HEK293 (cell line): ENCODE data around the gene MLN.

ENCODE experiments used
- CTCF ChIA-PET: fragments of 350-600 bp; formaldehyde crosslinking; extraction: SDS; loops from one replicate; lab custom pipeline; 2021; ENCODE audit warnings: antibody characterized with exemption; lab: Yijun Ruan, JAX
- POLR2A ChIA-PET: fragments of 300-600 bp; formaldehyde crosslinking; extraction: SDS; loops from one replicate; lab custom pipeline; 2020; ENCODE audit warnings: antibody characterized with exemption, inconsistent platforms; lab: Yijun Ruan, JAX
- H3K27ac ChIP-seq: fragments of 200-500 bp; sonication (Bioruptor generic); 2 replicates; pipeline ENCODE4 v1.5.1; 2014; ENCODE audit warnings: low read depth, low read length, control low read depth, inconsistent platforms; ENCODE audit errors: extremely low read depth
- H3K36me3 ChIP-seq, 2 experiments: fragments of 200-500 bp in 1 of 2; sonication (Bioruptor generic) in 1 of 2; 1 replicate in 1 of 2; 2 replicates in 1 of 2; pipeline ENCODE4 v1.5.1; 2014 to 2017; ENCODE audit warnings: inconsistent platforms in 2 of 2, low read length in 2 of 2; ENCODE audit not compliant: control insufficient read depth in 2 of 2, insufficient read depth in 1 of 2
- H3K4me1 ChIP-seq: fragments of 200-500 bp; sonication (Bioruptor generic); 2 replicates; pipeline ENCODE4 v1.5.1; 2014; ENCODE audit warnings: mild to moderate bottlenecking, low read length, inconsistent platforms; ENCODE audit not compliant: control insufficient read depth, insufficient read depth
- H3K4me3 ChIP-seq: 2 replicates; pipeline ENCODE4 v1.5.1; 2011; ENCODE audit warnings: low read depth, mild to moderate bottlenecking, control low read depth, low read length, moderate library complexity
- H3K9me3 ChIP-seq: fragments of 200-500 bp; sonication (Bioruptor generic); 2 replicates; pipeline ENCODE4 v1.5.1; 2014; ENCODE audit warnings: low read depth, low read length, inconsistent platforms; ENCODE audit not compliant: control insufficient read depth, insufficient read depth
- BCL11A ChIP-seq: fragments of 450-650 bp; formaldehyde crosslinking; IDR thresholded peaks from 2 replicates; pipeline ENCODE4 v1.5.1; 2016; ENCODE audit warnings: low read depth, missing biosample characterization, missing genetic modification characterization
- HOXC10 ChIP-seq: sonication (generic); formaldehyde crosslinking; IDR thresholded peaks from 2 replicates; pipeline ENCODE4 v1.8.1; 2023; ENCODE audit warnings: mild to moderate bottlenecking, missing genetic modification reagents
- KLF16 ChIP-seq: fragments of 450-650 bp; formaldehyde crosslinking; IDR thresholded peaks from 2 replicates; pipeline ENCODE4 v1.5.1; 2017; ENCODE audit warnings: missing biosample characterization, missing genetic modification characterization
- KLF9 ChIP-seq: fragments of 450-650 bp; formaldehyde crosslinking; IDR thresholded peaks from 2 replicates; pipeline ENCODE4 v1.5.1; 2016; ENCODE audit warnings: missing biosample characterization, missing genetic modification characterization, low read depth
- SETDB1 ChIP-seq: IDR thresholded peaks from one replicate; pipeline ENCODE4 v1.6.1; 2017; ENCODE audit warnings: mild to moderate bottlenecking, low read length, moderate library complexity, mixed read lengths; ENCODE audit not compliant: insufficient read length
- SP2 ChIP-seq: fragments of 450-650 bp; formaldehyde crosslinking; IDR thresholded peaks from 2 replicates; pipeline ENCODE4 v1.5.1; 2016; ENCODE audit warnings: missing biosample characterization, missing genetic modification characterization
- WT1 ChIP-seq: fragments of 450-650 bp; formaldehyde crosslinking; IDR thresholded peaks from 2 replicates; pipeline ENCODE4 v1.5.1; 2016; ENCODE audit warnings: missing biosample characterization, missing genetic modification characterization
- ZFP37 ChIP-seq: fragments of 450-650 bp; formaldehyde crosslinking; IDR thresholded peaks from 2 replicates; pipeline ENCODE4 v1.5.1; 2016; ENCODE audit warnings: missing biosample characterization, missing genetic modification characterization
- ZNF341 ChIP-seq: fragments of 450-650 bp; formaldehyde crosslinking; IDR thresholded peaks from 2 replicates; pipeline ENCODE4; 2016; ENCODE audit warnings: low read depth, missing biosample characterization, missing genetic modification characterization
- ZNF561 ChIP-seq: fragments of 450-650 bp; IDR thresholded peaks from 2 replicates; pipeline ENCODE4 v1.5.1; 2018; ENCODE audit warnings: missing biosample characterization, missing genetic modification characterization, borderline replicate concordance
- ZNF747 ChIP-seq: fragments of 450-650 bp; formaldehyde crosslinking; IDR thresholded peaks from 2 replicates; pipeline ENCODE4 v1.5.1; 2016; ENCODE audit warnings: missing biosample characterization, missing genetic modification characterization
- ZNF792 ChIP-seq: fragments of 450-650 bp; formaldehyde crosslinking; IDR thresholded peaks from 2 replicates; pipeline ENCODE4 v1.5.1; 2016; ENCODE audit warnings: missing biosample characterization, missing genetic modification characterization
- TF ChIP-seq, protein P1 (sequence below): fragments of 450-650 bp; formaldehyde crosslinking; IDR thresholded peaks from 2 replicates; pipeline ENCODE4 v1.5.1; 2016; ENCODE audit warnings: missing biosample characterization, missing genetic modification characterization
- TF ChIP-seq, protein P2 (sequence below): fragments of 450-650 bp; formaldehyde crosslinking; IDR thresholded peaks from 2 replicates; pipeline ENCODE4 v1.5.1; 2016; ENCODE audit warnings: missing biosample characterization, missing genetic modification characterization, low read depth
- TF ChIP-seq, protein P3 (sequence below): fragments of 450-650 bp; formaldehyde crosslinking; IDR thresholded peaks from 2 replicates; pipeline ENCODE4 v1.5.1; 2016; ENCODE audit warnings: missing biosample characterization, missing genetic modification characterization
- TF ChIP-seq, protein P4 (sequence below): fragments of 450-650 bp; formaldehyde crosslinking; IDR thresholded peaks from 2 replicates; pipeline ENCODE4 v1.5.1; 2017; ENCODE audit warnings: missing biosample characterization, mild to moderate bottlenecking, missing genetic modification characterization, moderate library complexity

The MLN gene

DNA sequence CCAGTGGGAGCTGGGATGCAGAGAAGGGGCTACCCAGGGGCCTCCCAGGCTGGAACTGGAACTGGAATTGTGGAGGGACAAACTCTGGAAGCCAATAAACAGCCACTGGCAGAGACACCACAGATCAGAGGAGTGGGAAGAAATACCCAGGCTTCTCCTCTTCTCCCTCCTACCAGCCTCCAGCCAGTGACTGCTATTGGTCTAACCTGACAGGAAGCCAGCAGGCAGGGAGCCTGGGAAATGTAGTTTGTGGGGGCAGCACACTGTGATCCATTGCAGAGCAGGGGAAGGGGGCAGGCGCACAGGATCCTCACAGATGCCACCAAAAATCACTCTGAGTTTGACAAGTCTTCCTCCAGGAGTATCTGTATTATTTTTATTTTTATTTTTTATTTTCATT is 12.1 kb upstream of the MLN start (continued):
- TF ChIP-seq SP2 (tag by site-specific recombination) (peak; percentile 60), SETDB1 (no peak), ZNF561 (tag by site-specific recombination) (no peak), WT1 (tag by site-specific recombination) (no peak), ZNF792 (tag by site-specific recombination) (no peak), HOXC10 (CRISPR knock-in tag) (no peak), ZNF747 (tag by site-specific recombination) (no peak), BCL11A (tag by site-specific recombination) (no peak), KLF9 (tag by site-specific recombination) (no peak), ZFP37 (no peak)
- TF ChIP-seq, protein P1, sequence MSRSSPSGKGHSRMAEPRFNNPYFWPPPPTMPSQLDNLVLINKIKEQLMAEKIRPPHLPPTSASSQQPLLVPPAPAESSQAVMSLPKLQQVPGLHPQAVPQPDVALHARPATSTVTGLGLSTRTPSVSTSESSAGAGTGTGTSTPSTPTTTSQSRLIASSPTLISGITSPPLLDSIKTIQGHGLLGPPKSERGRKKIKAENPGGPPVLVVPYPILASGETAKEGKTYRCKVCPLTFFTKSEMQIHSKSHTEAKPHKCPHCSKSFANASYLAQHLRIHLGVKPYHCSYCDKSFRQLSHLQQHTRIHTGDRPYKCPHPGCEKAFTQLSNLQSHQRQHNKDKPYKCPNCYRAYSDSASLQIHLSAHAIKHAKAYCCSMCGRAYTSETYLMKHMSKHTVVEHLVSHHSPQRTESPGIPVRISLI (tag by site-specific recombination), result no peak
- TF ChIP-seq, protein P2, sequence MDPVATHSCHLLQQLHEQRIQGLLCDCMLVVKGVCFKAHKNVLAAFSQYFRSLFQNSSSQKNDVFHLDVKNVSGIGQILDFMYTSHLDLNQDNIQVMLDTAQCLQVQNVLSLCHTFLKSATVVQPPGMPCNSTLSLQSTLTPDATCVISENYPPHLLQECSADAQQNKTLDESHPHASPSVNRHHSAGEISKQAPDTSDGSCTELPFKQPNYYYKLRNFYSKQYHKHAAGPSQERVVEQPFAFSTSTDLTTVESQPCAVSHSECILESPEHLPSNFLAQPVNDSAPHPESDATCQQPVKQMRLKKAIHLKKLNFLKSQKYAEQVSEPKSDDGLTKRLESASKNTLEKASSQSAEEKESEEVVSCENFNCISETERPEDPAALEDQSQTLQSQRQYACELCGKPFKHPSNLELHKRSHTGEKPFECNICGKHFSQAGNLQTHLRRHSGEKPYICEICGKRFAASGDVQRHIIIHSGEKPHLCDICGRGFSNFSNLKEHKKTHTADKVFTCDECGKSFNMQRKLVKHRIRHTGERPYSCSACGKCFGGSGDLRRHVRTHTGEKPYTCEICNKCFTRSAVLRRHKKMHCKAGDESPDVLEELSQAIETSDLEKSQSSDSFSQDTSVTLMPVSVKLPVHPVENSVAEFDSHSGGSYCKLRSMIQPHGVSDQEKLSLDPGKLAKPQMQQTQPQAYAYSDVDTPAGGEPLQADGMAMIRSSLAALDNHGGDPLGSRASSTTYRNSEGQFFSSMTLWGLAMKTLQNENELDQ, result no peak
- TF ChIP-seq, protein P3, sequence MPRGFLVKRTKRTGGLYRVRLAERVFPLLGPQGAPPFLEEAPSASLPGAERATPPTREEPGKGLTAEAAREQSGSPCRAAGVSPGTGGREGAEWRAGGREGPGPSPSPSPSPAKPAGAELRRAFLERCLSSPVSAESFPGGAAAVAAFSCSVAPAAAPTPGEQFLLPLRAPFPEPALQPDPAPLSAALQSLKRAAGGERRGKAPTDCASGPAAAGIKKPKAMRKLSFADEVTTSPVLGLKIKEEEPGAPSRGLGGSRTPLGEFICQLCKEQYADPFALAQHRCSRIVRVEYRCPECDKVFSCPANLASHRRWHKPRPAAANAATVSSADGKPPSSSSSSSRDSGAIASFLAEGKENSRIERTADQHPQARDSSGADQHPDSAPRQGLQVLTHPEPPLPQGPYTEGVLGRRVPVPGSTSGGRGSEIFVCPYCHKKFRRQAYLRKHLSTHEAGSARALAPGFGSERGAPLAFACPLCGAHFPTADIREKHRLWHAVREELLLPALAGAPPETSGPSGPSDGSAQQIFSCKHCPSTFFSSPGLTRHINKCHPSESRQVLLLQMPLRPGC (tag by site-specific recombination), result no peak
- TF ChIP-seq, protein P4, sequence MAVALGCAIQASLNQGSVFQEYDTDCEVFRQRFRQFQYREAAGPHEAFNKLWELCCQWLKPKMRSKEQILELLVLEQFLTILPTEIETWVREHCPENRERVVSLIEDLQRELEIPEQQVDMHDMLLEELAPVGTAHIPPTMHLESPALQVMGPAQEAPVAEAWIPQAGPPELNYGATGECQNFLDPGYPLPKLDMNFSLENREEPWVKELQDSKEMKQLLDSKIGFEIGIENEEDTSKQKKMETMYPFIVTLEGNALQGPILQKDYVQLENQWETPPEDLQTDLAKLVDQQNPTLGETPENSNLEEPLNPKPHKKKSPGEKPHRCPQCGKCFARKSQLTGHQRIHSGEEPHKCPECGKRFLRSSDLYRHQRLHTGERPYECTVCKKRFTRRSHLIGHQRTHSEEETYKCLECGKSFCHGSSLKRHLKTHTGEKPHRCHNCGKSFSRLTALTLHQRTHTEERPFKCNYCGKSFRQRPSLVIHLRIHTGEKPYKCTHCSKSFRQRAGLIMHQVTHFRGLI (tag by site-specific recombination), result no peak
- TF ChIP-seq, all 188 proteins: peak for 7

DNA sequence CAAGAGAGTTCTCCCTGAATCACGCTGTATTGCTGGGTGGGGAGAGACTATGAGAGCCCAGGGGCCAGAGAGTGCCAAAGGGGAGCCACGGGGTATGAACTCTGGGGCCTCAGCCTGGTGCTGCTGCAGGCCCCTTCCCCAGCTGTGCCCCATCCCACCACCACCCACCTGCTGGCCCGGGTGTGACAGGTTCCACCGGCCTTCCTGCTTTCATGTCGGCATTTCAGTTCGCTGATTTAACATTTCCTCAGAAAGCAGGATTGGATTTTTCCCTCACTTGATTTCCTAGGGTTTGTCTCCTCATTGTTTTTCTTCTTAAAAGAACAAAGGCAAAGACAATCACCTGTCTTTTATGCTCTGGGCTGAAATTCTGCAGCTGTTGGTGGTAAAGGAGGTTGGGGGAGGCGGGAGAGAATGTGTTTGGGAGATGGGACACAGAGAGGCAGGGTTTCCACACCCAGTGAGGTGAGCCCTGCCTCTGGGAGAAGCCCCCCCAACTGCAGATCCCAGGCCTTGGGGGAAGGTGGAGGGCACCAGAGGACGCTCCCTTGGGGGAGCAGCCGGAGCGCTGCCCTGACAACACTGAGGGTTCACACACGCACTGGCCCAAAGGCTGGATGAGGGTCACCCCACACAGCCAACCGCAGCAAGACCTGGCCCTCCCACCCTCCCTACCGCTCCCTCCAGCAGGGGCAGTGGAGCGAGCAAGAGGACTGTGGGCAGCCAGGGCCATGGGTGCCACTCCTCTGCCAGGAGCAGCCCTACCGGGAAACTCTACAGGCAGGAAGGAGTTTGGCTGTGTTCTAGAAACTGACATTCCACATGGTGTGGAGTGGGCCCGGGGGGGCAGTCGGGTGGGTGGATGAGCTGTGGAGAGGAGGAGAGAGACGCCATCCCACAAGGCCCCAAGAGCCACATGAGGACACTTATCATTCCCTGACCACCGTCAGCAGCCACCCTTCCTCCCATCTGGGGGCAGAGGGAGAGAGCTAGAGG is 10.5 kb upstream of the MLN start:
- POLR2A ChIA-PET, result no interaction called here
- CTCF ChIA-PET, result interaction anchor here (0.7 kb wide), 1 partner anchor 87 kb away, joined by 3 read pairs; no protein-coding TSS in a partner anchor
- Histone ChIP-seq H3K9me3 (no peaks in the 10 kb centered on the region), H3K27ac (no peak overlapping the region), H3K36me3 (no peaks in the 10 kb centered on the region), H3K4me3 (no peak overlapping the region), H3K4me1 (no peaks in the 10 kb centered on the region)
- TF ChIP-seq ZNF341 (tag by site-specific recombination) (0 out of 2 replicates have a peak, but pooled peaks have one; percentile 20), KLF16 (tag by site-specific recombination) (no peak)
